GM12891 (cell line): ENCODE data around the gene HLA-DQB1.

Source experiments
- DNase-seq: peaks from one replicate; pipeline ENCODE4 v3.0.0; 2011; ENCODE audit warnings: low spot score; ENCODE audit not compliant: insufficient read length
- FAIRE-seq: peaks from 2 replicates; lab custom pipeline; 2011; peaks lifted over from hg19 to GRCh38; lab: Jason Lieb, UNC
- PAX5 ChIP-seq: IDR thresholded peaks from 2 replicates; pipeline ENCODE4 v1.6.1; 2011; ENCODE audit warnings: low read length, moderate library complexity, mild to moderate bottlenecking; ENCODE audit not compliant: insufficient read depth, severe bottlenecking
- POLR2A ChIP-seq: IDR thresholded peaks from 2 replicates; pipeline ENCODE4 v1.6.1; 2011; ENCODE audit warnings: low read depth, low read length, control low read depth
- POLR2AphosphoS5 ChIP-seq: IDR thresholded peaks from 2 replicates; pipeline ENCODE4 v1.6.1; 2011; ENCODE audit warnings: low read depth, low read length, control low read depth
- POU2F2 ChIP-seq: IDR thresholded peaks from 2 replicates; pipeline ENCODE4 v1.6.1; 2011; ENCODE audit warnings: low read depth, mild to moderate bottlenecking, control low read depth, low read length, moderate library complexity
- SPI1 ChIP-seq: IDR thresholded peaks from 2 replicates; pipeline ENCODE4 v1.6.1; 2011; ENCODE audit warnings: low read depth, low read length, control low read depth
- TAF1 ChIP-seq: IDR thresholded peaks from 2 replicates; pipeline ENCODE4 v1.6.1; 2011; ENCODE audit warnings: low read depth, low read length, control low read depth

The HLA-DQB1 gene

DNA sequence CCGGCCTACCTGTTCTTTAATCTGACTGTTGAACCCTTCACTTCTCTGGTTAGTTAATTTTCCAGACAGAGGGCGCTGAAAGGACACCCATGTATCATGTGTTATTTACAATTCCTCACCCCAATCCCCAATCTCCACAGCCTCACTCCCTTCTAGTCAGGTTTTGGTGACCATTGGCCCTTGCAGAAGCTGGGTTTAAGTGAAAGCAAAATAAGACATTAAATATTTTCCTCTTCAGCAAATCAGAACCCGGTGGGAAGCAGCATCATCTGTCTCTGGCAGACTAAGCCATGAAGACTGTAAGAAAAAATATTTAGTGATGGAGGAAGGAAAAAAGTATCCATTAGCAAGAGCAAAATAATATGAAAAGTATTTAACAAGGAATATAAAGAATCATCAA is 38.6 kb downstream of the HLA-DQB1 start:
- TF ChIP-seq TAF1 (peak; percentile 38; the same call in 1 of the 2 replicates), SPI1 (no peak), POLR2A (peak; percentile 49; the same call in 1 of the 2 replicates)
- DNase-seq (no peak), FAIRE-seq (peak; percentile 84)

DNA sequence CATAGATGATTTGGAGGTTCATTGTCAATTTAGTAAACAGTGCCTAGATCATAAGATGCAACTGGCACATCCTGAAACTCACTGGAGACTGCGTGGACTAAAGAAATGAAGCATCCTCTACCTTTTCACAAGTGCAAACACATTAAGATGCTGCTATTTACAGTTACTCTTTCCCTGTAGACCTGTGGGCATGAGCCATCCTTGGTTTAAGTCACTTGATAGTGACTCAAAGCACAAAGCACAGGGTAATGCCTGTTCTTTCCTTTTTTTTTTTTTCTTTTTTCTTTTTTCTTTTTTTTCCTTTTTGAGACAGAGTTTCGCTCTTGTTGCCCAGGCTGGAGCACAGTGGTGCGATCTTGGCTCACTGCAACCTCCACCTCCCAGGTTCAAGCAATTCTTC is 39.2 kb downstream of the HLA-DQB1 start:
- DNase-seq: no peak
- no peak for TF ChIP-seq POU2F2
- TF ChIP-seq TAF1: no peak
- peak; percentile 49; the same call in 1 of the 2 replicates for TF ChIP-seq POLR2A
- TF ChIP-seq SPI1: no peak
- TF ChIP-seq PAX5: no peak
- TF ChIP-seq POLR2AphosphoS5: peak; percentile 4; the same call in 1 of the 2 replicates
- peak; percentile 82 for FAIRE-seq

DNA sequence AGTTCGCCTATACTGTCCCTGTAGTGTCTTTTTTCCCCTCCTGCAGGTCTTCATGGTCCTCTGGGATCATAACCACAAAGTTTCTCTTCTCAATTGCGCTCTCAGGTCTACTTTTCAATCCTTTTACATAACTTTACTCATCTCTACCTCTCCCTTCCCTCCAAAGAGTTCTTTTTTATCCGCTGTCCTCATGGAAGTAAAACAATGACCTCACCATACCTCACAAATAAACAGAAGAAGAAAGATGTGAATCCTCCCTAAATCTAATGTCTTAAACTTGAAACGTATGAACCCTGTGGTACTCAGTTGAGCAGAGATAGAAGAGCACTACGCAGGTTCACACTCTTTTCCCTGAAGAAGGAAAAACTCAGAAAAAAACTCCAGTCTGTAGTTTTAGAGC is 41.3 kb downstream of the HLA-DQB1 start:
- FAIRE-seq: peak; percentile 38
- DNase-seq: no peak
- TF ChIP-seq TAF1 (no peak), PAX5 (no peak), POU2F2 (no peak)

DNA sequence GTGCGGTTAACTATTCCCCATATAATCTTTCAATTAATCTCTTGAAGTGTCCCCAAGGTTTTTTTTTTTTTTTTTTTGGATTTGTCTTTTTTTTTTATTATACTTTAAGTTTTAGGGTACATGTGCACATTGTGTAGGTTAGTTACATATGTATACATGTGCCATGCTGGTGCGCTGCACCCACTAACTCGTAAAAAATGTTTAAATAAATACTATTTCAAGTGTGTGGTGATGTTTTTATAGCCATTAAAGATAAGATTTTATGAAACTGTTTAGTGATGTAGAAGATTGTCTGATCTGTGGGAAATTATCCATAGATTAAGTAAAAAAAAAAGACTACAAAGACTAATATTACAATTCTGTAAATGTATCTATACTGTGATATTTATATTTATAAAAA is 41.9 kb downstream of the HLA-DQB1 start:
- DNase-seq (no peak), FAIRE-seq (no peak)
- no peak for TF ChIP-seq POLR2A
- no peak for TF ChIP-seq SPI1
- TF ChIP-seq TAF1: no peak
- no peak for TF ChIP-seq POLR2AphosphoS5
- TF ChIP-seq PAX5: no peak
- TF ChIP-seq POU2F2: no peak

DNA sequence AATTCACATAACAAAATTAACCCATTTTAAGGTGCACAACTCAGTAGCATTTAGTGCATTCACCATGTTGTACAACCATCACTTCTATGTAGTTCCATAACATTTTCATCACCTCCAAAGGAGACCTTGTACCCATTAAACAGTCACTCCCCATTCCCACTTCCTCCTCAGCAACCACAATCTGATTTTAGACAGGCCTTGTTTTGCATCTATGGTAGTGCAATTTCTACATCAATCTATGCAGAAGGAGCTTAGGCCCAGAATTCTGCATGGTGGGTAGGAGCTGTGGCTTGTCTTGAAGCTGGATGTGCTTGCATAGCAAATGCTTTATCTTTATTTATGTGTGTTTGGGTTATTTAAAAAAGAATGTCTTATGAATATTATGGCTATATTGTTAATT is 42.8 kb downstream of the HLA-DQB1 start:
- TF ChIP-seq PAX5 (no peak), TAF1 (peak; percentile 54), POLR2AphosphoS5 (peak; percentile 69), POU2F2 (peak; percentile 62), SPI1 (peak; percentile 90), POLR2A (peak; percentile 71)
- DNase-seq: no peak
- FAIRE-seq: peak; percentile 99

DNA sequence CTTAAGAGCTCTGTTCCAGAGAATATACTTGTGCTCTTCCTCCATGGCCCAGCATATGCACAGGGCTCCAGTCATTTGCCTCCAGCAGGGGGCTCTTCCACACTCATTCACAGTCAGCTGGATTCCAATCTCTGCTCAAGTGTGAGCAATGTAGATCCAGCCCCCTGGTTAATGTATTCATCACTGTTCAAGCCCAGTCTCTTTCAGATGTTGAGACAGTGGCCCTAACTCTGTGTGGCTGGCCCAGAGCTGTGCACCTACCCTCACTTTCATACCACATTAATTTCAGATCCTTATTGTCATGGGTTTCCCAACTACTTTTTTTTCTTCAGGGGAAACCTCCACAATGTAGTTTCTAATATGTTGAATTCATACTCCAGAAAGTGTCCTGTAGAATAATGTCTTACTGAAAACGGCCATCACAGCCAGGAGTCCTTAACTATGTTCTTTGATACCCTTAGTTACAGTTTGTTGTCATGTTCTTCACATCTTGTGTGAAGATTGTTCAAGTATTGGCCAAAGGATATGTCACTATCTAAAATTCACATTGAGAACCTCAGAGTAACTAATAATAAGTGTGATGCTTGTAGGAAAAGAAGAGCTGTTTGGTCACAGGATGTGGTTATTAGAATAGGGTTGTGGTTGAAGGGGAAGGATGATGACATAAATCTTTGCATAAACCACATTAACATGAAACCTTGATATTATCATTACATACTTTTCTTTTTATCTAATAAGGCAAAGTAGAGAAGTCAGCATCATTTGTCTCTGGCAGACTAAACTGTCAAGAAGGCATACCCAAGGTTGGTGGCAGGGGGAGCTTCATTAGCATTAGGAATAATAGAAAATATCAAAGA is 43.7 kb downstream of the HLA-DQB1 start:
- TF ChIP-seq TAF1 (peak; percentile 78), POLR2A (peak; percentile 44), SPI1 (peak; percentile 66), POU2F2 (peak; percentile 96), PAX5 (no peak), POLR2AphosphoS5 (peak; percentile 89)
- DNase-seq (peak; percentile 20), FAIRE-seq (peak; percentile 96)

DNA sequence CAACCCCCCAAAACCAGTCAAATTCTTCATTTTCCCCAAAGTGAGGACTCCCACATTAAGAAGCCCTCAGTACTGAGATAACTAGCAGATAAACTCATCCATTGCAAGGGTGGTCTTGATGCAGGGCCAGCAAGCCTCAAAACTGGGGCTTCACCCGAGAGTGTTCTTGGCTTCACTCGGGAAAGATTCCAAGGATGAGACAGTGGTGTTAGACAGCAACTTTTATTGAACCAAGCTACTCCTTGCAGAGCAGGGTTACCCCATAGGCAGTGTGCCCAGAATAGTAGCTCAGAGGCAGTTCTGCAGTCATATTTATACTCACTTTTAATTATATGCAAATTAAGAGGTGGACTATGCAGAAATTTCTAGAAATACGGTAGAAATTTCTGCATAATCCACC is 45.1 kb downstream of the HLA-DQB1 start:
- no peak for FAIRE-seq
- no peak for DNase-seq
- TF ChIP-seq TAF1 (0 out of 2 replicates have a peak, but pooled peaks have one; percentile 35), PAX5 (no peak), POLR2A (peak; percentile 97), SPI1 (no peak), POLR2AphosphoS5 (peak; percentile 93), POU2F2 (no peak; the same call in none of the 2 replicates)

DNA sequence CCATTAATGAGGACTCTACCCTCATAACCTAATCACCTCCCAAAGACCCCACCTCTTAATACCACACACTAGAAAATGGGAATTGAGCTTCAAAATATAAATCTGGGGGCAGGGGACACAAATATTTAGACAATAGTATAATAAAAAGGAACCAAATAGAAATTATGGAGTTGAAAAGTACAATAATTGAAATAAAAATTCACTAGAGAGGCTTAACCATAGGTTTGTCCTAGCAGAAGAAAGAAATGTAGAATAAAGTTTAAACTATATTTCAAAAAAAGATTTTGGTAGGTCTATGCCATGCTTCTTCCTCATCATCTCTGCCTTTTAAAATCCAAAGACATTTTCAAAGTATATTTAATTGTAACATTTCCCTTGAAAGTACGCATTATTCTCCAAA is 48.7 kb downstream of the HLA-DQB1 start:
- TF ChIP-seq POU2F2 (no peak), TAF1 (no peak), POLR2A (no peak), PAX5 (no peak), POLR2AphosphoS5 (no peak), SPI1 (no peak)
- DNase-seq (no peak), FAIRE-seq (no peak)

DNA sequence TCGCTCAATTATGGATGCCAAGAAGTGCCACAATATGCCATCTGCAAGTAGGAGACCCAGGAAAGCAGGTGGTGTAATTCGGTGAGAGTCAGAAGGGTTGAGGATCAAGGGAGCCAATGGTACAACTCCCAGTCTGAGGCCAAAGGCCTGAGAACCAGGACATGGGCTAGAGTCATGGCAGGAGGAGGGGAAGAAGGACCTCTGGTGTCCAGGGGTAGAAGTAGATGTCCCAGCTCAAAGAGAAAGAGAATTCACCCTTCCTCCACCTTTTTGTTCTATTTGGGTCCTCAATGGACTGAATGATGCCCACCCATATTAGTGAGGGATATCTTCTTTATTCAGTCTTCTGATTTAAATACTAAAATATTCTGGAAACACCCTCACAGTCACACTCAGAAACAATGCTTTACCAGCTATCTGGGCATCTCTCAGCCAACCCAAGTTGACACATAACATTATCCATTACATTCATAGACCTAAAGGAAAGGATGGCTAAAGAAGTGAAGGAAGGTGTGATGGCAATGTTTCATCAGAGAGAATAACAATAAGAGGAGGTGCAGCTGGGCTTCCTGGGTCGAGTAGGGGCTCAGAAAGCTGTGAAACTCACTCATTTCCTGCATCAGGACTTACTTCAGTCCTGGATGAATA is 50.4 kb downstream of the HLA-DQB1 start:
- DNase-seq: no peak
- peak; percentile 61 for FAIRE-seq
- no peak for TF ChIP-seq POU2F2
- TF ChIP-seq TAF1: no peak
- no peak for TF ChIP-seq POLR2AphosphoS5
- no peak for TF ChIP-seq POLR2A
- no peak for TF ChIP-seq PAX5

DNA sequence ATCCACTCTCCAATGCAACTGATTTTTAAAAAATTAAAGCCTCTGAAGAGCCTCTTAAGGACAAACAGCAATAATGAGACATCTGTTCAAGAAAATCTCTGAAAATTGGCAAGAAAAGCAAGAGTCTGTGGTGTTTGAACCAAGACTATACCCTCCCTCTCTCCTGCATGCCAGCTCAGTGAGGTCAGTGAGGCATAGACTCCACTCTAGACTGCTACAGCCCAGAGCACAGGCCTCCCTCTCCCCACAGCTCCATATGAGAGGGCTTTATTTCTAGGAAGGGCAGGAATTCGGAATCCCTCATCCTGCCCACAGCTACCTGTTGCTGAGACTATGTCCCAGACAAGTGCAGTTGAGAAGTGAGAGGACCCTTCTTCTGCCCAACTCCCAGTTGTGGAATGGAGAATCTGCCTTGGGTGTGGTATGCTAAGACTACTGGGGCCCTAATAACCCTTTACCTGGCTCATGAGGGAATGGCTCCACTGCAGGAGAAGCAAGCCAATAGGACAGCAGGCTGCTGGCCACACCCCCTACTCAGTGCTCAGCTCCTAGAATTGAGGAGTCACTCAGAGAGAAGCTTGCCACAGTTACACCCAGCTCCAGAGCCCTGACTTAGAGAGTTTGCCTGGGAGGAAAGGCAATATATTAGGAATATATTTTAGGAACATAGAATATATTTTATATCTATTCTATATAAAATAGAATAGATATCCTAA is 51.9 kb downstream of the HLA-DQB1 start:
- no peak for TF ChIP-seq SPI1
- TF ChIP-seq POU2F2: no peak
- no peak for TF ChIP-seq POLR2A
- no peak for TF ChIP-seq TAF1
- no peak for TF ChIP-seq PAX5
- no peak for TF ChIP-seq POLR2AphosphoS5
- FAIRE-seq (no peak), DNase-seq (no peak)
